Measurements from ENCODE around the gene PSKH1. TPM values are rescaled to one million over a fixed set of nuclear protein-coding genes. Genes with fewer than 3 reads are reported as not detected.

Gene PSKH1
- total and polyA plus RNA-seq, 10 donors, result 5.0 to 31.3 (median 20.5) TPM

DNA sequence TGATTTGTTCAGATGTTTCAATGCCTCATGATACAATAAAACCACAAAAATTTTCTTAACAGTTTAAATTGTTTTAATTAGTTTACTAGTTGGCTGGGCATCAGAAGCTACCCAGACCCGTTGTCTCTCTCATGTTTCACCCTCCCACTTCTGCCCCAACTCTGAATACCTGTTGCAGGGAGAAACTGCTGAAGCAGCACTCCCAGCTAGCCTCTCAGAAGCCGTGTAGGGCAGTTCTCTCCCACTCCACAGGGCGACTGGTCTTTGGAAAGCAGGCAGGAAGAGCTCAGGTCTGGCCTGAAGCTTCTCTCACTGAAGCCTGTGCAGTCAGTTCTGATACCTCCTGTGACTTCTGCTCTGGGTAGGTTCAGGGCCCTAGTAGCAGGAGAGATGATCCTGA lies 21.8 kb upstream of the PSKH1 start:
- no peaks in the 10 kb centered on the region for H3K27me3 ChIP-seq (replicated peaks in 1 of 7)
- peaks cover 29 to 51% (median 39%) of the 10 kb centered on the region in 6 donors for H3K4me1 ChIP-seq
- H3K36me3 ChIP-seq, result peaks cover 0 to 64% (median 49%) of the 10 kb centered on the region in 6 donors
- no peaks in the 10 kb centered on the region for H3K9me3 ChIP-seq
- H3K4me3 ChIP-seq, result no peak overlapping the region
- intact Hi-C loops (cut with DNase I; ENCODE audit: low total_unique reads), result no loop called here
- H3K27ac ChIP-seq, result peak overlapping the region in 5 of 8 donors; percentile 83 to 92 (median 90)
- no peak for DNase-seq
- TF ChIP-seq POLR2AphosphoS5 (IDR thresholded peaks at IDR 0.05) (no peak), POLR2A (IDR thresholded peaks at IDR 0.05) (no peak)
- TF ChIP-seq, protein P1, sequence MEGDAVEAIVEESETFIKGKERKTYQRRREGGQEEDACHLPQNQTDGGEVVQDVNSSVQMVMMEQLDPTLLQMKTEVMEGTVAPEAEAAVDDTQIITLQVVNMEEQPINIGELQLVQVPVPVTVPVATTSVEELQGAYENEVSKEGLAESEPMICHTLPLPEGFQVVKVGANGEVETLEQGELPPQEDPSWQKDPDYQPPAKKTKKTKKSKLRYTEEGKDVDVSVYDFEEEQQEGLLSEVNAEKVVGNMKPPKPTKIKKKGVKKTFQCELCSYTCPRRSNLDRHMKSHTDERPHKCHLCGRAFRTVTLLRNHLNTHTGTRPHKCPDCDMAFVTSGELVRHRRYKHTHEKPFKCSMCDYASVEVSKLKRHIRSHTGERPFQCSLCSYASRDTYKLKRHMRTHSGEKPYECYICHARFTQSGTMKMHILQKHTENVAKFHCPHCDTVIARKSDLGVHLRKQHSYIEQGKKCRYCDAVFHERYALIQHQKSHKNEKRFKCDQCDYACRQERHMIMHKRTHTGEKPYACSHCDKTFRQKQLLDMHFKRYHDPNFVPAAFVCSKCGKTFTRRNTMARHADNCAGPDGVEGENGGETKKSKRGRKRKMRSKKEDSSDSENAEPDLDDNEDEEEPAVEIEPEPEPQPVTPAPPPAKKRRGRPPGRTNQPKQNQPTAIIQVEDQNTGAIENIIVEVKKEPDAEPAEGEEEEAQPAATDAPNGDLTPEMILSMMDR (IDR thresholded peaks at IDR 0.05 in 8 of 11, conservative IDR thresholded peaks at IDR 0.05 in 3 of 11), result no peak
- 73 to 85% (median 76%) methylated on average over 3 of the region's 3 CpGs for WGBS, 5 donors

DNA sequence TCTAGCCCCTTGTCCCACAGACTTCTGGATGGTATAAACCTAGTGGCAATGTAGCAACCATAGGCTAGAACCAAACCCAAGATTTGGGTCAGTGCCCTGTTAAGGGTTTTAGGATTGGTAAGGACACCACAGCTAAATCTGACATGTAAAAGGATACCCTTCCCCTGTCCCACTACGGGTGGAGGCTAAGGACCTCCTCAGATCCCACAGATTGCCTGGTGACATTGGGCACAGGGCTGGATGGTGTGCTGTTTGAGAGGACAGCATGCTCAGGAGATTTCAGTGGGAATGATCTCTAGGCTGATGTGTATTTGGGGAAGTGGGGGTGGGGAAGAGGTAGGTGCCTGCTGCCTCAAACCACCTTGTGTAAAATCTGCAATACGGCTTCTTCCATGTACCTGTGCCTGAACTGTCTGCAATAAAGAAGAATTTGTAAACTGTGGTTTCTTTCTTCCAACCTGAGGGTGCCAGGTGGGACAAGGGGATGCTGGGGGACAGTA lies 20.9 kb upstream of the PSKH1 start:
- 47 to 57% (median 56%) methylated on average over 2 of the region's 2 CpGs for WGBS, 5 donors
- H3K27ac ChIP-seq, result peak overlapping the region; percentile 77 to 92 (median 84)
- intact Hi-C loops (cut with DNase I; ENCODE audit: low total_unique reads), result no loop called here
- no peaks in the 10 kb centered on the region for H3K9me3 ChIP-seq
- peaks cover 3 to 64% (median 49%) of the 10 kb centered on the region in 6 donors for H3K36me3 ChIP-seq
- TF ChIP-seq POLR2AphosphoS5 (IDR thresholded peaks at IDR 0.05) (no peak), POLR2A (IDR thresholded peaks at IDR 0.05) (no peak)
- TF ChIP-seq, protein P1 (IDR thresholded peaks at IDR 0.05 in 8 of 11, conservative IDR thresholded peaks at IDR 0.05 in 3 of 11), result no peak
- no peaks in the 10 kb centered on the region for H3K27me3 ChIP-seq (replicated peaks in 1 of 7)
- H3K4me1 ChIP-seq, result peaks cover 29 to 59% (median 43%) of the 10 kb centered on the region in 6 donors
- peak overlapping the region in 6 of 8 donors; percentile 93 to 99 (median 98) for H3K4me3 ChIP-seq
- no peak for DNase-seq

GRCh38 chr16:67872631-67873434 lies 20.2 kb upstream of the PSKH1 start, which contains the start of gene EDC4:
Gene EDC4, plus strand, starts transcription at chr16:67873052. Its CDS starts 210 bp downstream, at chr16:67873262.
- no peaks in the 10 kb centered on the region for H3K9me3 ChIP-seq
- peak within 1 kb of the TSS; percentile 77 to 92 (median 84) for H3K27ac ChIP-seq
- H3K36me3 ChIP-seq, result peaks cover 7 to 64% (median 51%) of the 10 kb centered on the region in 6 donors
- H3K4me3 ChIP-seq, result peak within 1 kb of the TSS; percentile 93 to 99 (median 98)
- peak; percentile 96 for DNase-seq
- TF ChIP-seq, protein P1 (IDR thresholded peaks at IDR 0.05 in 8 of 11, conservative IDR thresholded peaks at IDR 0.05 in 3 of 11), result peak in 4 of 11 experiments; percentile 6 to 33 (median 20)
- TF ChIP-seq POLR2AphosphoS5 (IDR thresholded peaks at IDR 0.05) (peak; percentile 91 to 94 (median 93)), POLR2A (IDR thresholded peaks at IDR 0.05) (peak in 2 of 3 donors; percentile 5 to 76)
- no peaks in the 10 kb centered on the region for H3K27me3 ChIP-seq (replicated peaks in 1 of 7)
- H3K4me1 ChIP-seq, result peaks cover 29 to 60% (median 43%) of the 10 kb centered on the region in 6 donors
- WGBS, 5 donors, result 2 to 6% (median 2%) methylated on average over 29 to 72 of the region's 72 CpGs
- intact Hi-C loops (cut with DNase I; ENCODE audit: low total_unique reads), result no loop called here
